ENCODE results near the gene IL1RAP.

IL1RAP gene

DNA sequence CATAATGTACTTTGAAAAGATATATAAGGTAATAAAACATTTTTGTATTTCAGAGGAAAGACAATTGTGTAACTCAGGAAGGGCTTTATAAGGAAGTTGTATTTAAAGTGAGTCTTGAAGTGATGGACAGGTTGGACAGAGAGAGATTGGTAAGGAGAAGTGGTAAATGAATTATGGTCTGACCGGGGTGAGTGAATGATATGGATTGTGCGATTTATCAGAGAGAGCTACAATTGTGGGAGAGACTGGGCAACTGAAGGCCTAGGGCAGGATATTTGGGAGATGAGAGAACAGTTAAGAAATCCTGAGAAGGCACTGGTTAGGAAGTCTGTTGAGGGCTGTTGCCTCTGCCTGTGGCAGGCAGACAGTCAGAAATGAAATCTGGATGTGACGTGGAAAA, 14.8 kb downstream of the IL1RAP start:
- no peak overlapping the region for H3K4me3 ChIP-seq (ENCODE audit: low read length, poor library complexity, severe bottlenecking)
- H3K9me2 ChIP-seq (replicated peaks; ENCODE audit: low read depth, low read length), result no peaks in the 10 kb centered on the region
- H3K79me2 ChIP-seq (ENCODE audit: insufficient read depth, low read length), result no peaks in the 10 kb centered on the region
- H3K4me1 ChIP-seq (ENCODE audit: insufficient read depth, low read length, poor library complexity, severe bottlenecking), result peaks cover 2% of the 10 kb centered on the region
- no peak overlapping the region for H3K4me2 ChIP-seq (ENCODE audit: low read depth, low read length, poor library complexity, severe bottlenecking)
- no peaks in the 10 kb centered on the region for H4K20me1 ChIP-seq (ENCODE audit: insufficient read depth, low read length, poor library complexity, severe bottlenecking)
- no peaks in the 10 kb centered on the region for H3K27me3 ChIP-seq (ENCODE audit: insufficient read depth, low read length, poor library complexity, severe bottlenecking)
- no peak overlapping the region for H3K9ac ChIP-seq (ENCODE audit: low read depth, low read length, poor library complexity, severe bottlenecking)
- H2AFZ ChIP-seq (ENCODE audit: low read length), result no peak overlapping the region
- H3F3A ChIP-seq (ENCODE audit: low read depth), result no peaks in the 10 kb centered on the region
- no peak for TF ChIP-seq EZH2phosphoT487 (IDR thresholded peaks at IDR 0.05; ENCODE audit: borderline replicate concordance)
- TF ChIP-seq, protein P1, sequence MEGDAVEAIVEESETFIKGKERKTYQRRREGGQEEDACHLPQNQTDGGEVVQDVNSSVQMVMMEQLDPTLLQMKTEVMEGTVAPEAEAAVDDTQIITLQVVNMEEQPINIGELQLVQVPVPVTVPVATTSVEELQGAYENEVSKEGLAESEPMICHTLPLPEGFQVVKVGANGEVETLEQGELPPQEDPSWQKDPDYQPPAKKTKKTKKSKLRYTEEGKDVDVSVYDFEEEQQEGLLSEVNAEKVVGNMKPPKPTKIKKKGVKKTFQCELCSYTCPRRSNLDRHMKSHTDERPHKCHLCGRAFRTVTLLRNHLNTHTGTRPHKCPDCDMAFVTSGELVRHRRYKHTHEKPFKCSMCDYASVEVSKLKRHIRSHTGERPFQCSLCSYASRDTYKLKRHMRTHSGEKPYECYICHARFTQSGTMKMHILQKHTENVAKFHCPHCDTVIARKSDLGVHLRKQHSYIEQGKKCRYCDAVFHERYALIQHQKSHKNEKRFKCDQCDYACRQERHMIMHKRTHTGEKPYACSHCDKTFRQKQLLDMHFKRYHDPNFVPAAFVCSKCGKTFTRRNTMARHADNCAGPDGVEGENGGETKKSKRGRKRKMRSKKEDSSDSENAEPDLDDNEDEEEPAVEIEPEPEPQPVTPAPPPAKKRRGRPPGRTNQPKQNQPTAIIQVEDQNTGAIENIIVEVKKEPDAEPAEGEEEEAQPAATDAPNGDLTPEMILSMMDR (conservative IDR thresholded peaks at IDR 0.05; ENCODE audit: low read length), result no peak
- H3K36me3 ChIP-seq (ENCODE audit: insufficient read depth, low read length), result no peaks in the 10 kb centered on the region
- H3K9me3 ChIP-seq (ENCODE audit: insufficient read depth, low read depth, low read length), result no peaks in the 10 kb centered on the region

DNA sequence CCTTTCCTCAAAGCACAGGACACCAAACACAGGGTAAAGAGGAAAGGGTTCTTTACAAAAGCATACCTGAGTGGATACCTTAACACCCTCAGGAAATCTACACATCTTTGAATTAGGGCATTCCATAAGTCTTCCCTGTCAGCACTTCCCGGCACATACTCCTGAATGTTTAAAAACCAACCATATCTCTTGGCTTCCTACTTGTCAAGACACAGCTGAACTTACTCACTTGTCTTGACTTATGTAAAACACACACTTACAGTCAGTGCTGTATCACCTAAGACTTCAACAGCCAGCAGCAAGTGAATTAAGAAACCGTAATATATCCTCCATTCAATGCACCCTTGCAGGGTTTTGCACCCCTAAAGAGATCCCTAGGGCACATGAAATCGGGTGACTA, 17.5 kb downstream of the IL1RAP start:
- H3K9me2 ChIP-seq (replicated peaks; ENCODE audit: low read depth, low read length), result no peaks in the 10 kb centered on the region
- no peak overlapping the region for H3K9ac ChIP-seq (ENCODE audit: low read depth, low read length, poor library complexity, severe bottlenecking)
- no peak overlapping the region for H3K4me3 ChIP-seq (ENCODE audit: low read length, poor library complexity, severe bottlenecking)
- no peak overlapping the region for H3K4me2 ChIP-seq (ENCODE audit: low read depth, low read length, poor library complexity, severe bottlenecking)
- no peaks in the 10 kb centered on the region for H4K20me1 ChIP-seq (ENCODE audit: insufficient read depth, low read length, poor library complexity, severe bottlenecking)
- no peaks in the 10 kb centered on the region for H3K36me3 ChIP-seq (ENCODE audit: insufficient read depth, low read length)
- no peak overlapping the region for H2AFZ ChIP-seq (ENCODE audit: low read length)
- H3K79me2 ChIP-seq (ENCODE audit: insufficient read depth, low read length), result no peaks in the 10 kb centered on the region
- H3K27me3 ChIP-seq (ENCODE audit: insufficient read depth, low read length, poor library complexity, severe bottlenecking), result no peaks in the 10 kb centered on the region
- H3K4me1 ChIP-seq (ENCODE audit: insufficient read depth, low read length, poor library complexity, severe bottlenecking), result peaks cover 2% of the 10 kb centered on the region
- H3F3A ChIP-seq (ENCODE audit: low read depth), result no peaks in the 10 kb centered on the region
- TF ChIP-seq, protein P1 (conservative IDR thresholded peaks at IDR 0.05; ENCODE audit: low read length), result no peak
- no peak for TF ChIP-seq EZH2phosphoT487 (IDR thresholded peaks at IDR 0.05; ENCODE audit: borderline replicate concordance)
- no peaks in the 10 kb centered on the region for H3K9me3 ChIP-seq (ENCODE audit: insufficient read depth, low read depth, low read length)

DNA sequence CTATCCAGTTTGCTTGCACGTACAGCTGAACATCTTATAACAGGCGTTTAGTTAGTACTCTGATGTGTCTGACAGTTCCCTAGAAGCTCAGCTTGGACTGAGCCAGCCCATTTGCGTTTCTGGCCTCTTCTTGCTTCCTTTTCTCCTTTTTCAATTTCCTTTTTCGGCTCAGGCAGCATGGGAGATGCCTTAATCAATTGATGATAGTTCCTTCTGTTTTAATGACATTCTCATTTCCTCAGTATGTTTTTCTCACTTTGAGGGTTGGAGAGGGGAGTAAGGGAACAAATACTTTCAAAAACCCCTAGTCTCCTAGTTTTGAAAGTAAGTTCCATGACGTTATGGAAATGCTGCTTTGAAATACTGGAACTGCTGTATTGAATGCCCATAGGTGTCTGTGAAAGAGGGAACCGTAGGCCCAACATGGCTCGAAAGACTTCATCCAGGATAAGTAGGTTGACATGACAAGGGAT, 18.9 kb downstream of the IL1RAP start:
- H4K20me1 ChIP-seq (ENCODE audit: insufficient read depth, low read length, poor library complexity, severe bottlenecking), result no peaks in the 10 kb centered on the region
- no peaks in the 10 kb centered on the region for H3K9me2 ChIP-seq (replicated peaks; ENCODE audit: low read depth, low read length)
- H3K4me2 ChIP-seq (ENCODE audit: low read depth, low read length, poor library complexity, severe bottlenecking), result no peak overlapping the region
- TF ChIP-seq, protein P1 (conservative IDR thresholded peaks at IDR 0.05; ENCODE audit: low read length), result no peak
- no peak for TF ChIP-seq EZH2phosphoT487 (IDR thresholded peaks at IDR 0.05; ENCODE audit: borderline replicate concordance)
- no peak overlapping the region for H3K9ac ChIP-seq (ENCODE audit: low read depth, low read length, poor library complexity, severe bottlenecking)
- H3K4me3 ChIP-seq (ENCODE audit: low read length, poor library complexity, severe bottlenecking), result no peak overlapping the region
- no peaks in the 10 kb centered on the region for H3K9me3 ChIP-seq (ENCODE audit: insufficient read depth, low read depth, low read length)
- H3K36me3 ChIP-seq (ENCODE audit: insufficient read depth, low read length), result no peaks in the 10 kb centered on the region
- H3K79me2 ChIP-seq (ENCODE audit: insufficient read depth, low read length), result no peaks in the 10 kb centered on the region
- no peaks in the 10 kb centered on the region for H3F3A ChIP-seq (ENCODE audit: low read depth)
- H3K4me1 ChIP-seq (ENCODE audit: insufficient read depth, low read length, poor library complexity, severe bottlenecking), result no peaks in the 10 kb centered on the region
- H3K27me3 ChIP-seq (ENCODE audit: insufficient read depth, low read length, poor library complexity, severe bottlenecking), result no peaks in the 10 kb centered on the region
- H2AFZ ChIP-seq (ENCODE audit: low read length), result no peak overlapping the region
